ENCODE data around the gene RASGRP3.

- TF ChIP-seq CTCF (IDR thresholded peaks at IDR 0.05), result no peak
- no peak for TF ChIP-seq POLR2A (IDR thresholded peaks at IDR 0.05)
- TF ChIP-seq POLR2AphosphoS5 (IDR thresholded peaks at IDR 0.05), result no peak
Observed at GRCh38 chr2:33595385-33595784, 118.9 kb downstream of the RASGRP3 start.
